Measurements from ENCODE around the gene ZNF211. TPM values are rescaled to one million over a fixed set of nuclear protein-coding genes. Genes with fewer than 3 reads are reported as not detected.
A peak's percentile ranks its signal among the peaks of the same experiment; 100 is the strongest.

The ZNF211 gene
- total RNA-seq (19.6 TPM), polyA plus RNA-seq (ENCODE audit: insufficient read depth, low read depth, low replicate concordance) (9.1 TPM)
- long read RNA-seq, donor 1: 0 reads
- long read RNA-seq, donor 2, partial matches to known transcripts: 0 of 3 reads
- long read RNA-seq, donor 2, other reads (novel, unspliced or antisense): 0 of 3 reads
- long read RNA-seq, donor 3, partial matches to known transcripts: 0 of 3 reads
- long read RNA-seq, donor 3, other reads (novel, unspliced or antisense): 0 of 3 reads
- long read RNA-seq, donor 4: 0 reads
- long read RNA-seq, donor 5: 0 reads
- long read RNA-seq, donor 6, partial matches to known transcripts: 0 of 3 reads
- long read RNA-seq, donor 6, other reads (novel, unspliced or antisense): 0 of 3 reads
- long read RNA-seq, donor 7, partial matches to known transcripts: 2 of 16 reads
- long read RNA-seq, donor 7, other reads (novel, unspliced or antisense): 8 of 16 reads
- long read RNA-seq, donor 8: 0 reads
- long read RNA-seq, donor 9, partial matches to known transcripts: 0 of 1 reads
- long read RNA-seq, donor 9, other reads (novel, unspliced or antisense): 0 of 1 reads
- long read RNA-seq, donor 10, partial matches to known transcripts: 5 of 7 reads
- long read RNA-seq, donor 10, other reads (novel, unspliced or antisense): 0 of 7 reads

DNA sequence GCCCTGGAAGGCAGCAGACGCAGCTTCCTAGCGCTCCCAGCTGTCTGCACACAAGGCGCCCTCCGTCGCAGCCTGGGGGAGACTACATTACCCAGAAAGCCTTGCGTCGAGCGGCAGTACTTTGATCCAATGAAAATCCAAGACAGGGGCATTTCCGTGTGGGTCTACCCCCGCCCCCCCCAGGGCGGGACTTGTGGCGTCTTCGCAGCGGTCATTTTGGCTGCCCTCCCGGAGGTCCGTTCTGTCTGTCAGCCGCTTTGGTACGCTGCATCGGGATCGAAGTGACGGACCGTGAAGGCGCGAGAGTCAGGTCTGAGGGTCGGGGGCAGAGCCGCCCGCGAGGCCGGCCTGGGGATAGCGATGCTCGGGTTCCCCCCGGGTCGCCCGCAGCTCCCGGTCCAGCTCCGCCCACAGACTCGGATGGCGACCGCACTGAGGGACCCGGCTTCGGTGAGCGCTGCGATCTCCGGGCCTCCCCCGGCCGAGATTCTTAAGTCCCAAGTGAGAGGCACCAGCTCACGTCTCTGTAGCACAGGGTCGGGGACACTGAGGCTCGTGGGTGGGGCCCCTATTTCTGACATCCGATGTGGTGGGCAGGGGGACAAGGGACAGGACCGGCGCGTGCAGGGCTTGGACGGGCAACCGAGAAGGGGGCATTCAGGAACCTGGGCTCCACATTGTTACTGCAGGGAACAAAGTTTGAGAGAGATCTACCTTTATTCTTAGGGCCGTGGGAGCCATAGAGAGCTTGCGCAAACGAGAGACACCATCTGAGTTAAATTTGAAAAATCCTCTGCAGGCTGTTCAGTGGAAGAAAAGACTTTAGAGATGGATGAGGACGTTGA lies at the start of gene ZNF211:
ZNF211 (plus strand) TSS at position 182 of the 845 bp plus-strand sequence; CDS start at position 361, 179 bp downstream.
- peak within 1 kb of the TSS; percentile 73 to 84 (median 77) for H3K9ac ChIP-seq (ENCODE audit: low read length in 3 of 3)
- intact Hi-C loops (cut with DNase I): no loop called here
- DNase-seq (peak; percentile 95 to 98 (median 97)), FAIRE-seq (peak; percentile 59)
- H3K4me1 ChIP-seq (ENCODE audit: control insufficient read depth in 2 of 3, insufficient read depth in 2 of 3, low read depth in 1 of 3, low read length in 3 of 3): peaks cover 0 to 8% (median 7%) of the 10 kb centered on the region in 3 donors
- no peak for TF ChIP-seq CTCF (IDR thresholded peaks at IDR 0.05; ENCODE audit: borderline replicate concordance, extremely low read depth, insufficient read depth)
- peak within 1 kb of the TSS; percentile 73 to 95 (median 89) for H3K4me3 ChIP-seq (ENCODE audit: low read length in 3 of 3)
- peak within 1 kb of the TSS; percentile 10 to 81 for H3K27ac ChIP-seq (ENCODE audit: low read depth in 2 of 2, low read length in 2 of 2)
- peaks cover 7 to 24% (median 13%) of the 10 kb centered on the region in 3 donors for H3K9me3 ChIP-seq (ENCODE audit: control insufficient read depth in 2 of 3, insufficient read depth in 1 of 3, low read length in 3 of 3)
- H3K27me3 ChIP-seq (ENCODE audit: control insufficient read depth, insufficient read depth, low read length): no peaks in the 10 kb centered on the region
- peaks cover 9 to 20% (median 16%) of the 10 kb centered on the region in 3 donors for H3K36me3 ChIP-seq (ENCODE audit: control insufficient read depth in 2 of 3, insufficient read depth in 3 of 3, low read length in 3 of 3)

GRCh38 chr19:57583521-57584416 lies 49.2 kb upstream of the ZNF211 start, which contains the start of gene ZIK1:
Gene ZIK1 (plus strand): TSS chr19:57584145. CDS start chr19:57584357, 212 bp downstream.
- peaks cover 0 to 11% (median 0%) of the 10 kb centered on the region in 3 donors for H3K4me1 ChIP-seq (ENCODE audit: control insufficient read depth in 2 of 3, insufficient read depth in 2 of 3, low read depth in 1 of 3, low read length in 3 of 3)
- no peak within 1 kb of the TSS for H3K27ac ChIP-seq (ENCODE audit: low read depth in 2 of 2, low read length in 2 of 2)
- H3K27me3 ChIP-seq (ENCODE audit: control insufficient read depth, insufficient read depth, low read length): no peaks in the 10 kb centered on the region
- H3K36me3 ChIP-seq (ENCODE audit: control insufficient read depth in 2 of 3, insufficient read depth in 3 of 3, low read length in 3 of 3): peaks cover 3 to 10% (median 9%) of the 10 kb centered on the region in 3 donors
- H3K9me3 ChIP-seq (ENCODE audit: control insufficient read depth in 2 of 3, insufficient read depth in 1 of 3, low read length in 3 of 3): peaks cover 4 to 30% (median 7%) of the 10 kb centered on the region in 3 donors
- no peak for TF ChIP-seq CTCF (IDR thresholded peaks at IDR 0.05; ENCODE audit: borderline replicate concordance, extremely low read depth, insufficient read depth)
- H3K9ac ChIP-seq (ENCODE audit: low read length in 3 of 3): peak within 1 kb of the TSS; percentile 42 to 78 (median 59)
- H3K4me3 ChIP-seq (ENCODE audit: low read length in 3 of 3): peak within 1 kb of the TSS; percentile 79 to 82 (median 81)
- DNase-seq (peak; percentile 96 to 99 (median 97)), FAIRE-seq (no peak)
- intact Hi-C loops (cut with DNase I): no loop called here

DNA sequence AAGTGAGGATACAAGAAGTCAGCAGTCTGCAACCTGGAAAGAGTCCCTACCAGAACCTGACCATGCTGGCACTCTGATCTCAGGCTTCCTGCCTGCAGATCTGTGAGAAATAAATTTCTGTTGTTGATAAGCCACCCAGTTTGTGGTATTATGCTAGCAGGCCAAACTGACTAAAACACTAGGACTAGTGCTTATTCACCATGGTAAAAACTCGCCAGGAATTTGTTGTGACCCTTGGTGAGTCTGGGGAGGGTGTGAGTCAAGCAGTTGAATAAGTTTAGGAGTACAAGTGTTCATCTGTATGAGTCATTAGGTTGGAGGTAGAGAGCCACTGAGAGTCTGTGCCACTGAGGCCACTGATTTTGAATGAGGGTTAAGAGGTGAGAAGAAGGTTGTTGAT lies 45.4 kb upstream of the ZNF211 start:
- FAIRE-seq: no peak
- Histone ChIP-seq H3K36me3 (ENCODE audit: control insufficient read depth in 2 of 3, insufficient read depth in 3 of 3, low read length in 3 of 3) (peaks cover 15 to 34% (median 31%) of the 10 kb centered on the region in 3 donors), H3K4me1 (ENCODE audit: control insufficient read depth in 2 of 3, insufficient read depth in 2 of 3, low read depth in 1 of 3, low read length in 3 of 3) (peaks cover 0 to 11% (median 0%) of the 10 kb centered on the region in 3 donors), H3K4me3 (ENCODE audit: low read length in 3 of 3) (peak overlapping the region in 1 of 3 donors; percentile 14), H3K9me3 (ENCODE audit: control insufficient read depth in 2 of 3, insufficient read depth in 1 of 3, low read length in 3 of 3) (peaks cover 24 to 68% (median 30%) of the 10 kb centered on the region in 3 donors), H3K9ac (ENCODE audit: low read length in 3 of 3) (no peak overlapping the region), H3K27ac (ENCODE audit: low read depth in 2 of 2, low read length in 2 of 2) (no peak overlapping the region), H3K27me3 (ENCODE audit: control insufficient read depth, insufficient read depth, low read length) (no peaks in the 10 kb centered on the region)
- no peak for TF ChIP-seq CTCF (IDR thresholded peaks at IDR 0.05; ENCODE audit: borderline replicate concordance, extremely low read depth, insufficient read depth)
- DNase-seq: no peak
- intact Hi-C loops (cut with DNase I): no loop called here

Data from kidney (tissue), 22 donors.